Colonic mucosa (tissue), 4 donors: ENCODE results near the gene ADM2. TPM values are rescaled to one million over a fixed set of nuclear protein-coding genes. Genes with fewer than 3 reads are reported as not detected.

ENCODE experiments used
- DNase-seq: peaks from one replicate; pipeline ENCODE4 v3.0.0-alpha.2; 2020
- H3K27ac ChIP-seq: fragments of 200-600 bp; one replicate; pipeline ENCODE4 v1.8.0; 2021
- H3K27me3 ChIP-seq: fragments of 200-600 bp; one replicate; pipeline ENCODE4 v1.8.0; 2021
- H3K36me3 ChIP-seq: fragments of 200-600 bp; one replicate; pipeline ENCODE4 v1.8.0; 2021
- H3K4me1 ChIP-seq: fragments of 200-600 bp; one replicate; pipeline ENCODE4 v1.8.0; 2021; ENCODE audit warnings: mild to moderate bottlenecking
- H3K4me3 ChIP-seq: fragments of 200-600 bp; one replicate; pipeline ENCODE4 v1.8.0; 2021
- H3K9ac ChIP-seq, 2 donors: one replicate each; pipeline ENCODE4 v1.7.0; 2013; ENCODE audit warnings: control low read depth in 2 of 2, low read depth in 2 of 2, low read length in 2 of 2
- H3K9me3 ChIP-seq: fragments of 200-600 bp; one replicate; pipeline ENCODE4 v1.8.0; 2021
- intact Hi-C: fragments of 100-400 bp; cut with DNase I; formaldehyde crosslinking; loops from one replicate; pipeline ENCODE4 v1.14.1; 2022
- total RNA-seq, 2 donors: library from RNA; stranded (reverse); fragmentation: NEBNext Ultra II Directional in 1 of 2; extraction: Animal tissue kit (Norgen Biotek cat#: 25700) in 1 of 2; gene quantifications; one replicate each; pipeline ENCODE4 v1.2.1, GENCODE V29; 2021
- TF ChIP-seq, protein P1 (sequence below): fragments of 200-600 bp; IDR thresholded peaks from one replicate; pipeline ENCODE4 v1.8.0; 2022; ENCODE audit warnings: antibody characterized with exemption, mild to moderate bottlenecking
- donor health status: healthy.
- donor health status: DM: no; HTN: no; CAD: no.
- donor health status: DM: no; HTN: no; CAD: no.

ADM2 gene
- total RNA-seq, 2 donors from 2014 or later: 4.4 to 5.1 TPM

- intact Hi-C loops: no loop called here
- no peak for DNase-seq
- Histone ChIP-seq H3K27ac (no peak overlapping the region), H3K36me3 (no peaks in the 10 kb centered on the region), H3K4me1 (peaks cover 36% of the 10 kb centered on the region), H3K9me3 (no peaks in the 10 kb centered on the region), H3K4me3 (peak overlapping the region; percentile 93), H3K9ac (peak overlapping the region; percentile 73 to 89), H3K27me3 (peaks cover 7% of the 10 kb centered on the region)
- TF ChIP-seq, protein P1, sequence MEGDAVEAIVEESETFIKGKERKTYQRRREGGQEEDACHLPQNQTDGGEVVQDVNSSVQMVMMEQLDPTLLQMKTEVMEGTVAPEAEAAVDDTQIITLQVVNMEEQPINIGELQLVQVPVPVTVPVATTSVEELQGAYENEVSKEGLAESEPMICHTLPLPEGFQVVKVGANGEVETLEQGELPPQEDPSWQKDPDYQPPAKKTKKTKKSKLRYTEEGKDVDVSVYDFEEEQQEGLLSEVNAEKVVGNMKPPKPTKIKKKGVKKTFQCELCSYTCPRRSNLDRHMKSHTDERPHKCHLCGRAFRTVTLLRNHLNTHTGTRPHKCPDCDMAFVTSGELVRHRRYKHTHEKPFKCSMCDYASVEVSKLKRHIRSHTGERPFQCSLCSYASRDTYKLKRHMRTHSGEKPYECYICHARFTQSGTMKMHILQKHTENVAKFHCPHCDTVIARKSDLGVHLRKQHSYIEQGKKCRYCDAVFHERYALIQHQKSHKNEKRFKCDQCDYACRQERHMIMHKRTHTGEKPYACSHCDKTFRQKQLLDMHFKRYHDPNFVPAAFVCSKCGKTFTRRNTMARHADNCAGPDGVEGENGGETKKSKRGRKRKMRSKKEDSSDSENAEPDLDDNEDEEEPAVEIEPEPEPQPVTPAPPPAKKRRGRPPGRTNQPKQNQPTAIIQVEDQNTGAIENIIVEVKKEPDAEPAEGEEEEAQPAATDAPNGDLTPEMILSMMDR: no peak
Measured at GRCh38 chr22:50475652-50476002, 5.7 kb upstream of the ADM2 start.

DNA sequence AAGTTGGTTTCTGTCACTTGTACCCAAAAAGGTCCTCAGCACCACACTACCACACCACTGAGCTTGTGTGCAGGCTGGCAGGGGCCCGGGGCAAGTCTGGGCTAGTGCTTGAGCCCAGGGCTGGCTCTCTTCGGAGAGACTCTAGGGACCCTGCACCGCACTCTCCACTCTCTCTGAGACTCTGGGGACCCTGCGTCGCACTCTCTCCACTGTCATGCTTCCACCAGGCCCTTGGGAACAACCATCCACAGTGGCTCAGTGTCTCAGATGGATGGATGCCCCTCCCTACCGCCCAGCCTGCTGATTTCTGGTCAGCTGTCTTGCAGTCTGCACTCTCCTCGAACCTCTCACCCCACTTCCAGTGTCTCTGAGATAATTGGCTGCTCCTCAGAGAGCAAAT lies 4.5 kb upstream of the ADM2 start:
- Histone ChIP-seq H3K27me3 (peaks cover 19% of the 10 kb centered on the region), H3K9me3 (no peaks in the 10 kb centered on the region), H3K9ac (no peak overlapping the region), H3K27ac (no peak overlapping the region), H3K4me1 (peaks cover 30% of the 10 kb centered on the region), H3K36me3 (no peaks in the 10 kb centered on the region), H3K4me3 (no peak overlapping the region)
- intact Hi-C loops: no loop called here
- TF ChIP-seq, protein P1: no peak
- DNase-seq: no peak

- Histone ChIP-seq H3K4me3 (no peak overlapping the region), H3K4me1 (peaks cover 24% of the 10 kb centered on the region), H3K9me3 (no peaks in the 10 kb centered on the region), H3K27me3 (peaks cover 27% of the 10 kb centered on the region), H3K9ac (no peak overlapping the region), H3K27ac (no peak overlapping the region), H3K36me3 (no peaks in the 10 kb centered on the region)
- TF ChIP-seq, protein P1: no peak
- intact Hi-C loops: no loop called here
- no peak for DNase-seq
Measured at GRCh38 chr22:50477923-50478322, 3.4 kb upstream of the ADM2 start.

DNA sequence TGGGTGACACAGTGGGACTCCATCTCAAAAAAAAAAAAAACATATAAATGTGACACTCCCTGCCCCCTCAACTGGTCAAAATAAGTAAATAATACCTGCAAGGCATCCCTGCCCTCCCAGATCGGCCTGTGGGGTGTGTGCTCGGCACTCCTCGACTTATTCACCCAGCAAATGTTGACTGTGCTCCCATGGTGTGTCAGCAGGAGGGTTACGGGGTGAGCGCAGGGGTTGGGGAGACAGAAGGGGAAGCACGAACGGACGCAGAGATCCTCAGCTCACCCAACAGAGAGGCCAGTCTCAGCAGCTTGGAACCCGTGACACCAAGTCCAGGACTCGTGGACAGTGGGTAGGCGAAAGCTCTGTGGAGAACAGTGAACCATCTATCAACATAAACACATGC lies 1.6 kb upstream of the ADM2 start:
- TF ChIP-seq, protein P1: no peak
- peaks cover 27% of the 10 kb centered on the region for H3K27me3 ChIP-seq
- H3K36me3 ChIP-seq: no peaks in the 10 kb centered on the region
- no peaks in the 10 kb centered on the region for H3K9me3 ChIP-seq
- H3K4me1 ChIP-seq: peaks cover 19% of the 10 kb centered on the region
- no peak for DNase-seq
- H3K4me3 ChIP-seq: no peak overlapping the region
- intact Hi-C loops: no loop called here
- H3K9ac ChIP-seq: no peak overlapping the region
- no peak overlapping the region for H3K27ac ChIP-seq

DNA sequence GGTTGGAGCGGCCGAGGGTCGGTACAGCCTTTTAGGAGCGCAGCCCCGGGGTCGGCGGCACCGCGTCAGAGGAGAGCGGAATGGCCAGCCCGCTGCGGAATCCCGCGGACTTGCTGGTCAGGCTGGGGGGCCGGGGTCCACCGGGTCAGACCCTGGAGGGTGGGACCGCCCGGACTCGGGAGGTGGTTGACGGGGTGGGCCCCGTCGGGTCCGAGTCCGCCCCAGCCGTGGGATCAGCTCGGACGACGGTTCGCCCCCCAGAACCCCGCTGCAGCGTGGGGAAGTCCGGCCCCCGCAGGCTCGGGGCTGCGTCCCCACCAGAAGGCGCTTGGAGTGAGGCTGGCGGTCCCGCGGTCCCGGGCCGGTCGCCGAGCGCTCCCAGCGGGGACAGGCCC lies 301 bp upstream of the ADM2 start:
- Histone ChIP-seq H3K27ac (no peak overlapping the region), H3K4me1 (peaks cover 15% of the 10 kb centered on the region), H3K27me3 (peaks cover 27% of the 10 kb centered on the region), H3K9me3 (no peaks in the 10 kb centered on the region), H3K9ac (peak overlapping the region in 1 of 2 donors; percentile 78), H3K4me3 (peak overlapping the region; percentile 52), H3K36me3 (no peaks in the 10 kb centered on the region)
- DNase-seq: no peak
- intact Hi-C loops: no loop called here
- TF ChIP-seq, protein P1: no peak
